AG10803 (cell line): ENCODE data around the gene FRMD6.
A peak's percentile ranks its signal among the peaks of the same experiment; 100 is the strongest.

Source experiments
- DNase-seq: peaks from one replicate; pipeline ENCODE4 v3.0.0; 2010; ENCODE audit warnings: low read depth
- H3K4me3 ChIP-seq: 2 replicates; pipeline ENCODE4 v1.5.1; 2011; ENCODE audit warnings: mild to moderate bottlenecking, low read length, control low read depth
- CTCF ChIP-seq: conservative IDR thresholded peaks from 2 replicates; pipeline ENCODE4 v1.5.1; 2011; ENCODE audit warnings: mild to moderate bottlenecking, low read length, control low read depth, inconsistent platforms

Gene FRMD6

GRCh38 chr14:51692646-51693045 is 40.9 kb downstream of the FRMD6 start:
- DNase-seq: no peak
- H3K4me3 ChIP-seq: no peak overlapping the region
- TF ChIP-seq CTCF: no peak

GRCh38 chr14:51697848-51698247 is 46.1 kb downstream of the FRMD6 start:
- H3K4me3 ChIP-seq: no peak overlapping the region
- no peak for TF ChIP-seq CTCF
- DNase-seq: no peak

GRCh38 chr14:51701951-51702350 is 50.2 kb downstream of the FRMD6 start:
- DNase-seq: no peak
- no peak overlapping the region for H3K4me3 ChIP-seq
- no peak for TF ChIP-seq CTCF

GRCh38 chr14:51703787-51704186 is 52.1 kb downstream of the FRMD6 start:
- TF ChIP-seq CTCF: no peak
- H3K4me3 ChIP-seq: no peak overlapping the region
- no peak for DNase-seq

GRCh38 chr14:51704545-51704944 is 52.8 kb downstream of the FRMD6 start:
- no peak for TF ChIP-seq CTCF
- no peak overlapping the region for H3K4me3 ChIP-seq
- DNase-seq: no peak

GRCh38 chr14:51707327-51707726 is 55.6 kb downstream of the FRMD6 start:
- peak; percentile 31 for DNase-seq
- no peak overlapping the region for H3K4me3 ChIP-seq
- TF ChIP-seq CTCF: no peak

- H3K4me3 ChIP-seq: no peak overlapping the region
Measured at GRCh38 chr14:51711505-51711904, 59.8 kb downstream of the FRMD6 start.

More at GRCh38 chr14:51711505-51711904, 59.8 kb downstream of the FRMD6 start:
- peak; percentile 37 for DNase-seq
- no peak for TF ChIP-seq CTCF
